Activated CD8-positive, alpha-beta memory T cell treated with anti-CD3 and anti-CD28 coated beads, Interleukin-2, amount 50 U/mL, for 1 hour (primary cell): ENCODE data around the gene SETD1B.
"Not testable (repeated sequence)": the region's sequence is repeated elsewhere in the genome, so short reads cannot be mapped to it uniquely, and the experiment has no call there.

Source experiments
- DNase-seq: peaks from one replicate; pipeline ENCODE4 v3.0.0-alpha.2; 2020; ENCODE audit errors: extremely low read depth

Gene SETD1B

DNA sequence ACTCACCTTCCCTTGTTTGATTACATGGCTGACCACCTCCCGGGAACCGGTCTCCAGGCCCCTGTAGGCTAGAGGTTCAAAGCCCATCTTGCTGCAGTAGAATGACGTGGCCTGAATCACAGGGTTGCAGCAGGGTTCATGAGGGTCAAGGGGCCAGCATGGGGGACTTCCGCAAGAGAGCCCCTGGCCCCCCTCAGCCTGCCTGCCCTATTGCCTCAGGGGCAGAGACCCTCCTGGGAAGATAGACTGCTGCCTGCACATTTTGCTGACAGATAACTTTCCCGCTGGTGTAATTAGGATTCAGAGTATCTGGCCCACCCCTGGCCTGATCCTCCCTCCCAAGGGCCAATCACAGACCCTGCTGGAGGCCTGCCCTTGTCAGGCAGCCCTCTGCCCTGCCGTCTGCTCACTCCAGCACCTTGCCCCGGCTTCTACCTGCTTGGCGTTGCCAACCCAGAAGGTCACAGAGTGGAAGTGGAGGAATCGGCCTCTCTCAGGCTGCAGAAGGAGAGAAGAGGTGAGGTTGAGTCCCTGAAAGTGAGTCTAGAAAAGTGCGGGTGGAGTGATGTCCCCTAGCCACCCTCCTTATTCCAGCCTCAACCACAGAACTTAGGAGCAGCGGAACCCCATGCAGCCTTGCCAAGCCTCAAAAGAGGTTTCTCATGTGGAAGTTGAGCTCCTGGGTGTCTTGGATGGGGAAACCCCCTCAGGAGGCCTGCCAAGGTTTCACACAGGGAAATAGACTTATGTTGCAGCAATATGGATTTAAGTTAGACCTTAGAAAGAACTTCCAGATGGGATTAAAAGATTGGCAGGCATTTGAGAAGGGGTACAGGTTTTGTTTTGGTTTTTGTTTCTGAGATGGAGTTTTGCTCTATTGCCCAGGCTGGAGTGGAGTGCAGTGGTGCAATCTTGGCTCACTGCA, 53.8 kb downstream of the SETD1B start:
- no peak for DNase-seq

DNA sequence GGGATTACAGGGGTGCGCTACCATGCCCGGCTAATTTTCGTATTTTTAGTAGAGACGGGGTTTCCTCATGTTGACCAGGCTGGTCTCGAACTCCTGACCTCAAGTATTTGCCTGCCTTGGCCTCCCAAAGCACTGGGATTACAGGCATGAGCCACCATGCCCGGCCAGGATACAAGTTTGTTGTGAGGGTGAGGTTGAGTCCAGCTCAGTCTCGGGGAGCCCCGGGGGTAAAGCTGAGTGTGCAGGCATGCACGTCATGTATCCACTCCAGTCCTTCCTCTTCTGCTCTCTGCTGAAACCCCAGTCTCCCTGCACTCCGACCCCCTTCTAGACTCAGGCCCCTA, 54.5 kb downstream of the SETD1B start:
- no peak for DNase-seq

DNA sequence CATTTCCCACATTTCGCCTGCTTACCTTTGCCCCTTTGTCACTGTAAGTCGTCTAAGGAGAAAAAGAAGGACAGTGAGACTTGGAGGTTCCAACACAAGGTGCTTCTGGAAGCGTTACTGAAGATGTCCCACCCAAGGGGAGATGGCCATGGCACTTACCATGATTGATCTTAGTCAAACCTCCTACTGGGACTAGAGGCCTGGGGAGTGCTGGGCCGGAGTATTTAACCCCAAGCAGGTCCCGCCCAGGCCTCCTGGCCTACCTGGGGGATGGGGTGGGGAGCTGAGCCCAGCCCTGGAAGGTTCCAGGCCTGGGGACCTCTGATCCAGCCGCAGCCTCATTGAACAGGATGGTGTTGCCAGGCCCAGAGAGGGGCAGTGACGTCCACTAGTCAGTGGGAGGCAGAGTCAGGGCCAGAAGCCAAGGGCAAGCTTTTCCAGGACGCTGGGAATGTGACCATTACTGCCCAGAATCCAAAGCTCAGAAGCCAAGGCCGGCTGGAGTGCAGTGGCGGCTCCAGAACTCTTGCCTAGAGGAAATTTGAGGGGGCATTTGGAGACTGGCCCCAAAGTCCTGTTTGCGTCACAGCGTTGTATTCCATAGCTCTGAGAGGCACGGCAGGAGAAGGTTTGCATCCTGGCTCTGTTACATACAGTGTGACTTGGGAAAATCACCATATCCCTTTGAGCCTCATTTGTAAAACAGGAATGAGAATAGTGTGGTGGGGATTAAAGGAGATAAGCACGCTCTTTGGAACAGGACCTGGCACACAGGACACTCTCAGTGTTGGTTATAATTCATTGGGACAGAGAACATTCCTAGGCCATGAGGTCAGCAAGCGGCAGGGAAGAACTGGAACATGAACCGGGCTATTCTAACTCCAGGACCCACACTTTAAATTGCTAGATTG, 55.1 kb downstream of the SETD1B start, which contains the start of gene HPD:
TSS of gene HPD (minus strand) at position 198 of the 911 bp plus-strand sequence. CDS start at position 162, 36 bp downstream.
- no peak for DNase-seq

GRCh38 chr12:121860257-121860656, 56.4 kb downstream of the SETD1B start:
- DNase-seq, result no peak

- DNase-seq, result not testable (repeated sequence)
Measured at GRCh38 chr12:121860699-121861098, 56.9 kb downstream of the SETD1B start.

DNA sequence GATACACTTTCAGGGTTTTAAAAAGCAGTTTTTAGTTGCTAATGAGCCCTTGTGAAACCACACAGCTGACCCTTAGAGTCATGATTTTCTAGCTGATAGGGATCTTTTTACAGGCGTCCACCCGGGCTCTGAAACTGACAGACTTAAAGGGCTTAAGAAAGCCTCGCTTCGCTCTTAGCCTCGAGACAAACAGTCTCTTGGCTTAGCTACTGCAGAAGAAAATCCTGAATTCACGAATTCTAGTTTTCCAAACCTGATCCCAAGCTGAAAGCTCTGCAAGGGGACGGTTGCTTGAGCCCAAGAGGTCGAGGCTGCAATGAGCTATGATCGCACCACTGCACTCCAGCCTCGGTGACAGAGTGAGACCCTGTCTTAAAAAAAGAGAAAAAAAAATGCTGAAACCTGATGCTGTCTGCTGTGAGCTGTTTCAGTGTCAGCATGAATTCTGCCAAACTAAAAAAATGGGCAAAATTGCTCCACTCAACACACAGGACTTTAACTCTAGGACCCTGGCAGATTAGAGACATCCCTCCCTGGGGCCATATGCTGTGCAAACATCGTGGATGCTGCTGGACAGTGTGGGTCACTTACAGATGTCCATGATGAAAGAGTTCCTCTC, 57.9 kb downstream of the SETD1B start:
- no peak for DNase-seq

- no peak for DNase-seq
Measured at GRCh38 chr12:121866331-121866730, 62.5 kb downstream of the SETD1B start.

DNA sequence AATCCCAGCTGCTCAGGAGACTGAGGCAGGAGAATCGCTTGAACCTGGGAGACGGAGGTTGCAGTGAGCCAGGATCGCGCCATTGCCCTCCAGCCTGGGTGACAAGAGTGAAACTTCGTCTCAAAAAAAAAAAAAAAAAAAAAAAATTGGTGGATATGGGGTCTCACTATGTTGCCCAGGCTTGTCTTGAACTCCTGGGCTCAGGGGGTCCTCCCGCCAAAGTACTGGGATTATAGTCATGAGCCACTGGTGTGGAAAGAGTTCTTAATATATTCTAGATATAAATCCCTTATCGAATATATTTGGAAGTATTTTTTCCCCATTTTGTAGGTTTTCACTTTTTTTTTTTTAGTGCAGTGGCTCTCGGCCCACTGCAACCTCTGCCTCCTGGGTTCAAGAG, 65.4 kb downstream of the SETD1B start:
- not testable (repeated sequence) for DNase-seq

- no peak for DNase-seq
Measured at GRCh38 chr12:121871467-121871866, 67.7 kb downstream of the SETD1B start.

DNA sequence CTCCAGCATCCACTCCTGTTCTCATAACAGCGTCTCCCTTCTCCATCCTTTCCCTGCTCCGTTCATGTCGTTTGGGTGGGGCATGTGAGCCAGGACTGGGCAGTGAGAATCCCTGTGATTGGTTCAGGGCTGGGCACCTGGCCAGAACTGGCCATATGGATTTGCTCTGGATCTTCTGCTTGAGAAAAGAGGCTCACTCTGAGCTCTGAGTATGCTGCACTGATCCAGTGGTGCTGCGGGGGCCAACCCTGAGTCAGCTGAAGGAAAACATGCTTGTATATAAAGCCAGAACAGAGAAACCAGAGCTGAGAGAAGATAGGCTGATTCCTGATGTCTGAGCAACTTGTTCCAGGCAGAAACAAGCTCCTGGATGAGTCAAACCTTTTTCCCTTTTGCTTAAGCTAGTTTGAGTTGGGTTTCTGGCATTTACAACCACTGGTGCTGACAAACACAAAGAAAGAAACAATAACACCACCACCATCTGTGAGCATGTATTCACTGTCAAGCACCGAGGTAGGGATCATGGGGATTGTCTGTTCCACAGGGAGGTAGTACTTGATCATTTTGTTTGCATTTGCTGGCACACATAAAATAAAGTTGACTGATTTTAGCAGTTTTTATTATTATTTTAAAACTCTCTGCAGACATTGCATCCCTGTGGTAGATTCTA, 68.9 kb downstream of the SETD1B start:
- DNase-seq, result no peak

GRCh38 chr12:121873216-121873569, 69.4 kb downstream of the SETD1B start:
- DNase-seq, result no peak

DNA sequence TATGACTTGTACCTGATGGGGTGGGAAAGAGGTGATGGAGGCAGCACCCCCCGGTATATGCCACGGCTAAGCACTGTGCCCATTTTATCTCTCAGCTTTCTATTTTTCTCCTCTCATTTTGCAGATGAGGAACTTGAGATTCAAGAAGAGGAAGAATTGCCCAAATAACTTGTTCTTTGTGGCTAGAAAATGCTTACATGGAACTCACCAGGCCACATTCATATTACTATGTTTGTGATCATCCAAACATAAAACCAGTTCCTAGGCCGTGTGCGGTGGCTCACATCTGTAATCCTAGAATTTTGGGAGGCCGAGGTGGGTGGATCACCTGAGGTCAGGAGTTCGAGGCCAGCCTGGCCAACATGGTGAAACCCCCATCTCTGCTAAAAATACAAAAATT, 70.3 kb downstream of the SETD1B start:
- DNase-seq, result no peak

GRCh38 chr12:121875582-121875981, 71.8 kb downstream of the SETD1B start:
- no peak for DNase-seq

DNA sequence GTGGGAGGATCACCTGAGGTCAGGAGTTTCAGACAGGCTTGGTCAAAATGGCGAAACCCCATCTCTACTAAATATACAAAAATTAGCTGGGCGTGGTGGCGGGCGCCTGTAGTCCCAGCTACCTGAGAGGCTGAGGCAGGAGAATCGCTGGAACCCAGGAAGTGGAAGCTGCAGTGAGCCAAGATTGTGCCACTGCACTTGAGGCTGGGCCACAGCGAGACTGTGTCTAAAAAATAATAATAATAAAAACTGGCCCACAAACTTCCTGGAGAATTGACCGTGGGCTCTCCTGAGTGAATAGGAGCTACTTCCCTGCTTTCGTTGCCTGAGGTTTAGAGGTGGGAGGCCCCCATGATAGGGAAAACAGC, 72.3 kb downstream of the SETD1B start:
- not testable (repeated sequence) for DNase-seq
